ENCODE results near the gene KMT2E.

Gene KMT2E

DNA sequence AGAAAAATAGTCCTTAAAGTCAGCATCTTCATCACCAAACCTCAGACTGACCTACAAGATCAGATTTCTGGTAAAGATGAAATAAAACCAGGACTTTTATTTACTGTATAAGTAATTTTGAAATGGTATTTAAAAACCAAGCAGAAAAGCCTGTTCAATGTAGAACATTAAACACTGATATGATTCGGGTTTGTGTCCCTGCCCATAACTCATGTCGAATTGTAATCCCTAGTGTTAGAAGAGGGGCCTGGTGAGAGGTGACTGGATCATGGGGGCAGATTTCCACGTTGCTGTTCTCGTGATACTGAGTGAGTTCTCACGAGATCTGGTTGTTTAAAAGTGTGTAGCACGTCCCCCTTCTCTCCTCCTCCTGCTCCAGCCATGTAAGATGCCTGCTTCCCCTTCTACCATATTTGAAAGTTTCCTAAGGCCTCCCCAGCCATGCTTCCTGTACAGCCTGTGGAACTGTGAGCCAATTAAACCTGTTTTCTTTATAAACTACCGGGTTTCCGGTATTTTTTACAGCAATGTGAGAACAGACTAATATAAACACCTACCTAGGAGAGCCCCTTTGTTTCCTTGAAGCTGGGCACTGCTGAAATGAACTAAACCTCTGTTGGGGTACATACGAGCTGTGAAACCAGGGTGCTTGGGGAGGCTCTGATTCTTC is 120.1 kb downstream of the KMT2E start:
- no peak for DNase-seq

DNA sequence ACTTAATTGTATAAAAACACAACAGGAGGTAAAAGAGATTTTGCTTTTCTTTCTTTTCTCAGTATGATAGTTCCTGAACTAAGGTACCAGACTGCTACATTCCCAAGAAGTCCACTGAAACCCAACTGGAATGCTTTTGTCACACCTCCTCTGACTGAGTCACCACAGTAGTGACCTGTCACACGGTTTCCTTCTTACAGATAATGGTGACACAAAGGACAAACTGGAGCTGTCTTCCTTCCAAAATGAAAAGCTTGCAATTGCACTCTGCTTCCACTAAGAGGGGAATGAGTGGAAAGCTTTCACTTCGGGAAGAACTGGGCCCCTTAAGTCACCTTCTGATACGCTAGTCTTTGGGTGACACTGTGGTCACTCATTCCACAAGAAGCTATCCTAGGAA is 122.2 kb downstream of the KMT2E start:
- no peak for DNase-seq

DNA sequence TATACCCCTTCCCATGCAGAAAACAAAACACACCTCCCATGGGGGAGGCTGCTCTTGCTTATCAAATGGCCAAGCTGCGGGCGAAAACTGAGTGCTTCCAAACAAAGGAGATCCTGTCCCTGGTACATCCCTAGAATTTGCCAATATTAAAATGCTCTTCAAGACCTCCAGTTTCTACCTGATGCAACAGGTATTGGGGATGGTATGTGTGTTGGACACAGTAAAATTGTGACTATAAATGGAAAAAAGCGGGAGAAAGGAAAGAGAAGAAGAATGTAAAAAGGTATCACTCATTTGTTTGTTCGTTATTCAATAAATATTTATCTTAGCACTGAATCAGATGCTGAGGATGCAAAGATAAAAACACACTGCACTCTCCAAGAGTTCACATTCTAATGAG is 123.9 kb downstream of the KMT2E start:
- DNase-seq, result no peak

DNA sequence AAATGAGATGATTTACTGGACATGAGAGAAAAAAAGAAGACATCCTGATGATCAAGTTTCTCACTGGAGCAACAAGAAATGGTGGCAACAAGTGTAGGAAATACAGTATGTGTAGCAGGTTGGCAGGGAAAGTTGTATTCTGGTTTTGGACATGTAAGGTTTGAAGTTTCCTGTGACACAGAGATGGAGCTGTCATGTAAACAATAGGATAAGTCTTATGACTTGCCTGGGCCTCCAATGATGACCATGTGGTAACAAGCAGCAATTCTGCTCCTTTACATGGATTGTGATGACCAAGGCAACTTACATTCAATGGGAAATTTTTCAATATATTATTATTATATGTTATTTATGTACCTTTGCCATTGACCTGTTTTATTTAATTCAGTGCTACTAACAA is 125.4 kb downstream of the KMT2E start:
- no peak for DNase-seq

DNA sequence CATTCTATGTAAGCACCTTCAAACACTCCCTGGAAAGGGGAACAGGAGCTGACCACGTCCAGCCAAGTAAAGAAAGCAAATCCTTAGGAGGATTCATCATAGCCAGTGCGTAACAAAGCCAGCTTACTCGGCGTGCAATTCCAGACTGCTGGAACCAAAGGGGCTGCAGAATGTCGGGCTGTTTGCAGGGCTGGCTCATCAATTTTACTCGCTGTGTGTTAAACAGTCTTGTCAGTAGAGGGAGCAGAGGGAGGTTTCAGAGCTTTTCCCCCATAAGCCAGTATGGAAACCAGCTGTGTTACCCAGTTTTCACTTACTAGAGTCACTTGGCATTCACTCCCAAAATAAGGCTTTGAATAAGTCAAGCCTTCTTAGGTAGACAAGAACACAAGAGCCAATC is 127.1 kb downstream of the KMT2E start:
- peak; percentile 31 for DNase-seq

DNA sequence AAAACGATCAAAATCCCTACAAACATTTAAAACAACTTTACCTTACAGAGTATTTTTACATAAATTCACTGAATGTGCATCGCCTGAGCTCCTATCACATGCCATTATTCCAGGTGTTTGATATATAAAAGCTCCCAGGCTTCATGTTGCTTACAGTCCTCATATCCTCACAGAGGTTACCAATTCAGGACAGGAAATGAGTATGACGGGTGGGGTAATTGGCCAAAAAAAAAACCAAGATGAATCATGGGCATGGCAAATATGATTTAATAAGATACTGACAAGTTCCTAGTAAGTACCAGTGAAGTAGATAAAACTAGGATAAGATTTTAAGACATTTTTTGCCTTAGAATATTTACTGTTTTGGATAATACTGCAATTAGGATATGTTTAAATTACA is 135.8 kb downstream of the KMT2E start:
- DNase-seq, result no peak

DNA sequence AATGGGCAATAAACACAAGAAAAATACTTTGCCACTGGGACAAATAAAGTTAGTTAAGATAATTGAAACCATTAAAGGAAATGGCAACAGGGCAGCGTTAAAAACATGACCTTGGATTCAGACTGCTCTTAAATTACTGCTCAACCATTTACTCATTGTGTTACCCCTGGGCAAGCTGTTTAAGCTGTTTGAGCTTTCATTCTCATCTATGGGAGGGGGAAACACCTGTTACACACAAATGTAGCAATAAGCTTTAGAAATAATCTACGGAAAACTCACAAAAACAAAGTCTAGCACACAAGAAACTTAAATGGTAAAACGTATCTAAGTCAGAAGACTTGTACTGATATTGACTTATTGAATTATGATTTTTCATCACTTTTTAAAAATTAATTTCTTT is 137.1 kb downstream of the KMT2E start:
- no peak for DNase-seq

DNA sequence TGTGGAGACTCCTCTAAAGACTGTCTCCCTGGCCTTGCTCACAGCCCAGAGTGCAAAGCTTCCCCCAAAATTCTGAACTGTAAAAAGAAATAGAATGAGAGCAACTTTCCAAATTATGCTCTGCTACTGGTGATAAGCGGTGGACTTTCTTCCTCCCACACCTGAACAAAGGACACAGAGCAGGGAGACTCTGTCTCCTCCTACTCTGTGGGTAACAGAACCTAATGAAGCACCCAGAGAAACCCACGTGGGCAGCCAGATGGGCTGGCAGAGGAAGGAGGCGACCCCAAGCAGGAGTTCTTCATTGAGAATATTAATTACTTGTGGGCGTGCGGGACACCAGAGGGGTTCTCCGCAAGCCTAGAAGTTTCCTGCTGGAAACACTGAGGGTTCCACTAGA is 139.5 kb downstream of the KMT2E start:
- no peak for DNase-seq

DNA sequence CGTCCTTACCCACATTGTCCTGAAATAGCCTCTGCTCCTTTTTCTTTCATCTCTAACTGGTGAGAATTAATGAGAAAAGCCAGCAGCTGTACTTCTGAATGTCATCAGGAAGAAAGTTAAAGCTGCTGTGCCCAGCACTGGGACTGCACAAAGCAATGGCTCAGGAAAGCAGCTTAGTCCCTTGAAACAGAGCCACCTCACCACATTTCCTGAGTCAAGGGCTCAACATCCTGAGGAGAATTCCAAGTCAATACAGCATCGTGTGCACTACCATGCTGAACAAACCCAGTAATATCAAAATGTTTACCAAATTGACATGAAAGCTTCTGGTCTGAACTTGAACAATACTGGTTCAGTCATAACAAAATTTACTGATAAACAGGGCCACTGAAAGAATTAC is 140.1 kb downstream of the KMT2E start:
- DNase-seq, result no peak

DNA sequence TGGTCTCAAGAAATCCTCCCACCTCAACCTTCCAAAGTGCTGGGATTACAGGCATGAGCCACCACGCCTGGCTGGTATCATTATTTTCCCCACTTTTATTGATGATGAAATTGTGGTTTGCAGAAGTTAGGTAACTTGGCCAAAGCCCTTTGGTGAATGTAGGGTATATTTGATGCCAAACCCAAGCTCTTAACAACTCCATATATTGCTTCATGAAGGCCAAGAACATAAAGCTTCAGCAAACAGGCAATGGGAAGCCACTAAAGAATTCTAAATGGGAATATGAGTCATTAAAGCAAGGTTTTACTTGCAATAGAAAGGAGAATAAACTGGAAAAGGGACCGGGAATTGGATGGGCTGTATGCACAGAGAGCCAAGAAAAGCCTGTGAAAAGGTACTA is 142.7 kb downstream of the KMT2E start:
- DNase-seq, result no peak

DNA sequence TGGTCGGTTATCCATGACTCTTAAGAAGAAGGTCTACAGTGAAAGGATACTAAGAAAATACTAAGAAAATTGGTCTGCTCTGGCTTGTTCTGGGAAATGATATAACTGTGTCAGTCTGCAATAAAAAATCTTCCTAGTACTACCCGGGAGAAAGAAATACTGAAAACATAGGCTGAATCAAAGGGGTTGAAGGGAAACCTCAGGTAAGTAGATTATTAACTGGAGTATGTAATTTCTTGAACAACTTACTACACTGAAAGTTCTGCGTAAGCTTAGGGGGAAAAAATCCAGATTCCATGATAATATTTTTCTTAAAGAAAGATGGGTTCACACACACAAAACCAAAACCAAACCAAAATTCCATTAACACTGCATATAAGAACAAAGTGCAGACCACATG is 143.3 kb downstream of the KMT2E start:
- DNase-seq, result no peak

DNA sequence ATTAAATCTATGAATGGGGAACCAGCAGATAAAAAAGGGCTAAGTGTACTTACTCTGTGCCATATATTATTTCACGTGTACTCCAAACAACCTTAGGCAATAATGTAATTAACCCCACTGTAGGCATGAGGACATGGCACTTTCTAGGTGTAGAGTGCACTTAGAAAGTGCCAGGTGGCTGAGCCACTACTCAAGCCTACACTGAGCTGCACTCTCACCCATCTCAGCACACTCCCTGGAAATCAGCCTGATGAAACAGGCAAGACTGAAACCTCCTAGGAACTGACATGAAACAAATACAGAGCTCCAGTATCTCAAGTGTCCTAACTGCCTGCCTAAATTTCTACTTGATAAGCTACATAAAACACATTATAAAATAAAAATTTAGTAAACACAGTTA is 147.4 kb downstream of the KMT2E start:
- no peak for DNase-seq

Data from NCI-H1105 treated with DMSO at 0.1 percent for 48 hours (cell line).